ENCODE results near the gene MS4A18. TPM values are rescaled to one million over a fixed set of nuclear protein-coding genes. Genes with fewer than 3 reads are reported as not detected.

The MS4A18 gene
- total RNA-seq, 1 experiment from 2014 or later: not detected

- DNase-seq: no peak
- no peaks in the 10 kb centered on the region for H3K36me3 ChIP-seq
- H3K27ac ChIP-seq: no peak overlapping the region
- no peaks in the 10 kb centered on the region for H3K9me3 ChIP-seq (replicated peaks)
- H3K4me3 ChIP-seq: no peak overlapping the region
- no peaks in the 10 kb centered on the region for H3K4me1 ChIP-seq
- no peaks in the 10 kb centered on the region; the same call in 1 of the 2 replicates for H3K27me3 ChIP-seq
Observed at GRCh38 chr11:60717956-60718355, 6.6 kb upstream of the MS4A18 start.

- Histone ChIP-seq H3K4me1 (no peaks in the 10 kb centered on the region), H3K27ac (no peak overlapping the region), H3K36me3 (no peaks in the 10 kb centered on the region), H3K4me3 (no peak overlapping the region), H3K27me3 (no peaks in the 10 kb centered on the region; the same call in 1 of the 2 replicates), H3K9me3 (replicated peaks) (no peaks in the 10 kb centered on the region)
- no peak for DNase-seq
Observed at GRCh38 chr11:60718524-60719316, 5.8 kb upstream of the MS4A18 start.

- no peak overlapping the region for H3K4me3 ChIP-seq
- H3K27ac ChIP-seq: no peak overlapping the region
- H3K36me3 ChIP-seq: no peaks in the 10 kb centered on the region
- no peaks in the 10 kb centered on the region for H3K9me3 ChIP-seq (replicated peaks)
- DNase-seq: no peak
- no peaks in the 10 kb centered on the region; the same call in 1 of the 2 replicates for H3K27me3 ChIP-seq
- no peaks in the 10 kb centered on the region for H3K4me1 ChIP-seq
Observed at GRCh38 chr11:60719391-60719790, 5.1 kb upstream of the MS4A18 start.

GRCh38 chr11:60720460-60720859, 4.1 kb upstream of the MS4A18 start:
- Histone ChIP-seq H3K4me1 (no peaks in the 10 kb centered on the region), H3K4me3 (no peak overlapping the region), H3K27ac (no peak overlapping the region), H3K27me3 (no peaks in the 10 kb centered on the region; the same call in 1 of the 2 replicates), H3K9me3 (replicated peaks) (no peaks in the 10 kb centered on the region), H3K36me3 (no peaks in the 10 kb centered on the region)
- no peak for DNase-seq

- no peaks in the 10 kb centered on the region for H3K4me1 ChIP-seq
- no peak for DNase-seq
Observed at GRCh38 chr11:60725592-60725991, 1.1 kb downstream of the MS4A18 start.

GRCh38 chr11:60731586-60731985, 7.1 kb downstream of the MS4A18 start:
- Histone ChIP-seq H3K27me3 (no peaks in the 10 kb centered on the region), H3K4me3 (no peak overlapping the region), H3K4me1 (no peaks in the 10 kb centered on the region), H3K9me3 (replicated peaks) (no peaks in the 10 kb centered on the region), H3K36me3 (no peaks in the 10 kb centered on the region), H3K27ac (no peak overlapping the region)
- no peak for DNase-seq

More at GRCh38 chr11:60725592-60725991, 1.1 kb downstream of the MS4A18 start:
- Histone ChIP-seq H3K4me3 (no peak overlapping the region), H3K36me3 (no peaks in the 10 kb centered on the region), H3K9me3 (replicated peaks) (no peaks in the 10 kb centered on the region), H3K27ac (no peak overlapping the region), H3K27me3 (no peaks in the 10 kb centered on the region; the same call in 1 of the 2 replicates)

GRCh38 chr11:60734279-60734678, 9.8 kb downstream of the MS4A18 start:
- Histone ChIP-seq H3K4me1 (no peaks in the 10 kb centered on the region), H3K27me3 (no peaks in the 10 kb centered on the region), H3K9me3 (replicated peaks) (no peaks in the 10 kb centered on the region), H3K4me3 (no peak overlapping the region), H3K36me3 (no peaks in the 10 kb centered on the region), H3K27ac (no peak overlapping the region)
- no peak for DNase-seq

GRCh38 chr11:60739114-60739513, 14.6 kb downstream of the MS4A18 start:
- no peaks in the 10 kb centered on the region for H3K9me3 ChIP-seq (replicated peaks)
- H3K4me1 ChIP-seq: no peaks in the 10 kb centered on the region
- H3K4me3 ChIP-seq: no peak overlapping the region

GRCh38 chr11:60740573-60740972, 16.1 kb downstream of the MS4A18 start:
- H3K4me1 ChIP-seq: no peaks in the 10 kb centered on the region
- H3K36me3 ChIP-seq: no peaks in the 10 kb centered on the region
- H3K9me3 ChIP-seq (replicated peaks): no peaks in the 10 kb centered on the region
- no peak overlapping the region for H3K27ac ChIP-seq
- no peaks in the 10 kb centered on the region for H3K27me3 ChIP-seq
- DNase-seq: no peak
- no peak overlapping the region for H3K4me3 ChIP-seq

More at GRCh38 chr11:60739114-60739513, 14.6 kb downstream of the MS4A18 start:
- no peaks in the 10 kb centered on the region for H3K36me3 ChIP-seq
- H3K27ac ChIP-seq: no peak overlapping the region
- no peaks in the 10 kb centered on the region for H3K27me3 ChIP-seq
- no peak for DNase-seq

- DNase-seq: no peak
- no peaks in the 10 kb centered on the region for H3K9me3 ChIP-seq (replicated peaks)
- H3K27me3 ChIP-seq: no peaks in the 10 kb centered on the region
- no peak overlapping the region for H3K4me3 ChIP-seq
- H3K4me1 ChIP-seq: no peaks in the 10 kb centered on the region
- no peak overlapping the region for H3K27ac ChIP-seq
- H3K36me3 ChIP-seq: no peaks in the 10 kb centered on the region
Observed at GRCh38 chr11:60741421-60741820, 16.9 kb downstream of the MS4A18 start.

GRCh38 chr11:60743058-60743457, 18.5 kb downstream of the MS4A18 start:
- no peak for DNase-seq
- H3K27me3 ChIP-seq: no peaks in the 10 kb centered on the region
- no peaks in the 10 kb centered on the region for H3K4me1 ChIP-seq
- H3K27ac ChIP-seq: no peak overlapping the region
- no peaks in the 10 kb centered on the region for H3K9me3 ChIP-seq (replicated peaks)
- H3K36me3 ChIP-seq: no peaks in the 10 kb centered on the region
- no peak overlapping the region for H3K4me3 ChIP-seq

GRCh38 chr11:60744114-60744513, 19.6 kb downstream of the MS4A18 start:
- H3K27ac ChIP-seq: no peak overlapping the region
- H3K4me3 ChIP-seq: no peak overlapping the region
- H3K27me3 ChIP-seq: no peaks in the 10 kb centered on the region
- no peak for DNase-seq
- H3K9me3 ChIP-seq (replicated peaks): no peaks in the 10 kb centered on the region
- H3K4me1 ChIP-seq: no peaks in the 10 kb centered on the region
- H3K36me3 ChIP-seq: no peaks in the 10 kb centered on the region

- H3K27me3 ChIP-seq: no peaks in the 10 kb centered on the region
- no peak overlapping the region for H3K27ac ChIP-seq
- H3K9me3 ChIP-seq (replicated peaks): no peaks in the 10 kb centered on the region
- no peaks in the 10 kb centered on the region for H3K4me1 ChIP-seq
- H3K4me3 ChIP-seq: no peak overlapping the region
- no peaks in the 10 kb centered on the region for H3K36me3 ChIP-seq
- no peak for DNase-seq
Observed at GRCh38 chr11:60747359-60747873, 22.9 kb downstream of the MS4A18 start.

- Histone ChIP-seq H3K4me3 (no peak overlapping the region), H3K9me3 (replicated peaks) (no peaks in the 10 kb centered on the region), H3K36me3 (no peaks in the 10 kb centered on the region), H3K4me1 (no peaks in the 10 kb centered on the region), H3K27me3 (no peaks in the 10 kb centered on the region), H3K27ac (no peak overlapping the region)
- DNase-seq: no peak
Observed at GRCh38 chr11:60748225-60748624, 23.7 kb downstream of the MS4A18 start.

- H3K9me3 ChIP-seq (replicated peaks): no peaks in the 10 kb centered on the region
- no peaks in the 10 kb centered on the region for H3K36me3 ChIP-seq
- DNase-seq: no peak
- H3K27me3 ChIP-seq: no peaks in the 10 kb centered on the region
- H3K27ac ChIP-seq: no peak overlapping the region
- H3K4me3 ChIP-seq: no peak overlapping the region
- no peaks in the 10 kb centered on the region for H3K4me1 ChIP-seq
Observed at GRCh38 chr11:60748821-60749220, 24.3 kb downstream of the MS4A18 start.

GRCh38 chr11:60750911-60751310, 26.4 kb downstream of the MS4A18 start:
- DNase-seq: no peak
- no peak overlapping the region for H3K27ac ChIP-seq
- H3K4me3 ChIP-seq: no peak overlapping the region
- no peaks in the 10 kb centered on the region for H3K9me3 ChIP-seq (replicated peaks)
- no peaks in the 10 kb centered on the region for H3K4me1 ChIP-seq
- no peaks in the 10 kb centered on the region for H3K27me3 ChIP-seq
- H3K36me3 ChIP-seq: no peaks in the 10 kb centered on the region

Data from SJCRH30 (cell line).